Iris pigment epithelial cell (primary cell): ENCODE results near the gene SPATA6L.

Experiments used
- DNase-seq: peaks from one replicate; pipeline ENCODE4 v3.0.0-alpha.2; 2011; ENCODE audit warnings: low read depth

Gene SPATA6L

DNA sequence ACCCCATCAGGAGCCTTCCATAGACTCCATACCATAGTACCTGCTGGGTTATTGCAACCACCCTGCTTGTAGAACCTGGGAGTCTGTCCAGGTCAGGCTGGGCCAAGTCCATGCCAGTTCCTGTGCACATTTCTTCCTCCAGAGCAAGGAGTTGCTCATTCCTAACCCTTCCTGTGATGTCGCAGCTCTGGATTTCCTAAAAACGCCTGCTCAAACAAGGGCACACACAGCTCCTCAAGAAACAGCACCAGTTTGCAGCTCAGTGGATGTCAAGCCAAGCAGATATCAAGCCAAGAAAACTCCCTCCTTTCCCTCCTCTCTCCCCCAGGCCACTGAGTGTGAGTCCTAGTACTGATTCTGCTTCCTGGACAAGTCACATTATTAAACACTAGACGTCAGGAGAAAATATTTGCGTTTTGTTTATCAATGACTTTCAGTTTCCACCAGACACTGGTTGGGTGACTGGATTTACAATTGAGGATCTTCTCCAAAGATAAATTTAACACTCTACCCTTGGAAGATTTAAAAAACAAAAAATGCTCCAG lies 116.5 kb downstream of the SPATA6L start:
- no peak for DNase-seq

GRCh38 chr9:4548811-4549725 lies 117.2 kb downstream of the SPATA6L start:
- no peak for DNase-seq
